ENCODE measurements around the gene PIEZO2. TPM values are rescaled to one million over a fixed set of nuclear protein-coding genes. Genes with fewer than 3 reads are reported as not detected.

PIEZO2 gene
- polyA plus RNA-seq, 1 donor from 2014 or later: 0.30 TPM

GRCh38 chr18:11033503-11033902, 115.9 kb downstream of the PIEZO2 start:
- no peak overlapping the region for H3K9ac ChIP-seq (ENCODE audit: low read length)
- H4K20me1 ChIP-seq (ENCODE audit: insufficient read depth): no peaks in the 10 kb centered on the region
- TF ChIP-seq EP300 (conservative IDR thresholded peaks at IDR 0.05; ENCODE audit: poor library complexity, severe bottlenecking) (no peak), RAD21 (conservative IDR thresholded peaks at IDR 0.05) (no peak), POLR2AphosphoS5 (IDR thresholded peaks at IDR 0.05) (no peak), MXI1 (conservative IDR thresholded peaks at IDR 0.05; ENCODE audit: poor library complexity, severe bottlenecking) (no peak), SMC3 (conservative IDR thresholded peaks at IDR 0.05; ENCODE audit: poor library complexity) (no peak), TAF1 (IDR thresholded peaks at IDR 0.05; ENCODE audit: low read depth) (no peak), CTCF (IDR thresholded peaks at IDR 0.05; ENCODE audit: poor library complexity, severe bottlenecking) (no peak), EZH2 (IDR thresholded peaks at IDR 0.05; ENCODE audit: borderline replicate concordance, insufficient read depth, low read length, poor library complexity, severe bottlenecking) (no peak), REST (IDR thresholded peaks at IDR 0.05; ENCODE audit: borderline replicate concordance) (no peak)

GRCh38 chr18:11031966-11032365, 117.4 kb downstream of the PIEZO2 start:
- no peaks in the 10 kb centered on the region for H3K9me3 ChIP-seq (ENCODE audit: low read length)
- H3K36me3 ChIP-seq (ENCODE audit: insufficient read depth, low read length): no peaks in the 10 kb centered on the region
- no peak overlapping the region for H3K4me3 ChIP-seq (ENCODE audit: low read length)
- no peaks in the 10 kb centered on the region for H3K79me2 ChIP-seq (replicated peaks; ENCODE audit: insufficient read depth, low read length)
- no peak overlapping the region for H3K4me2 ChIP-seq (ENCODE audit: low read length)
- H3K9me2 ChIP-seq (ENCODE audit: insufficient read depth, low read length): no peaks in the 10 kb centered on the region
- H3K27ac ChIP-seq (ENCODE audit: low read length): no peak overlapping the region
- H3K27me3 ChIP-seq (ENCODE audit: insufficient read depth, low read depth, low read length): no peaks in the 10 kb centered on the region
- H4K20me1 ChIP-seq (ENCODE audit: insufficient read depth): no peaks in the 10 kb centered on the region
- no peak overlapping the region for H3K9ac ChIP-seq (ENCODE audit: low read length)
- no peak for TF ChIP-seq RAD21 (conservative IDR thresholded peaks at IDR 0.05)
- no peak for TF ChIP-seq SMC3 (conservative IDR thresholded peaks at IDR 0.05; ENCODE audit: poor library complexity)
- TF ChIP-seq TAF1 (IDR thresholded peaks at IDR 0.05; ENCODE audit: low read depth): no peak
- no peak for TF ChIP-seq CTCF (IDR thresholded peaks at IDR 0.05; ENCODE audit: poor library complexity, severe bottlenecking)
- no peak for TF ChIP-seq EZH2 (IDR thresholded peaks at IDR 0.05; ENCODE audit: borderline replicate concordance, insufficient read depth, low read length, poor library complexity, severe bottlenecking)
- TF ChIP-seq POLR2AphosphoS5 (IDR thresholded peaks at IDR 0.05): no peak
- no peak for TF ChIP-seq MXI1 (conservative IDR thresholded peaks at IDR 0.05; ENCODE audit: poor library complexity, severe bottlenecking)
- TF ChIP-seq EP300 (conservative IDR thresholded peaks at IDR 0.05; ENCODE audit: poor library complexity, severe bottlenecking): no peak
- no peak for TF ChIP-seq REST (IDR thresholded peaks at IDR 0.05; ENCODE audit: borderline replicate concordance)
- no peaks in the 10 kb centered on the region for H3F3A ChIP-seq (ENCODE audit: insufficient read depth, low read length, poor library complexity, severe bottlenecking)
- no peak overlapping the region for H2AFZ ChIP-seq (ENCODE audit: low read depth, low read length)

More at GRCh38 chr18:11033503-11033902, 115.9 kb downstream of the PIEZO2 start:
- Histone ChIP-seq H3K36me3 (ENCODE audit: insufficient read depth, low read length) (no peaks in the 10 kb centered on the region), H3K4me3 (ENCODE audit: low read length) (no peak overlapping the region), H3K27me3 (ENCODE audit: insufficient read depth, low read depth, low read length) (no peaks in the 10 kb centered on the region), H3K4me2 (ENCODE audit: low read length) (no peak overlapping the region), H3K79me2 (replicated peaks; ENCODE audit: insufficient read depth, low read length) (no peaks in the 10 kb centered on the region), H3K9me3 (ENCODE audit: low read length) (no peaks in the 10 kb centered on the region), H3K9me2 (ENCODE audit: insufficient read depth, low read length) (no peaks in the 10 kb centered on the region), H3F3A (ENCODE audit: insufficient read depth, low read length, poor library complexity, severe bottlenecking) (no peaks in the 10 kb centered on the region), H2AFZ (ENCODE audit: low read depth, low read length) (no peak overlapping the region), H3K27ac (ENCODE audit: low read length) (no peak overlapping the region)
